CD4-positive, alpha-beta memory T cell (primary cell): ENCODE data around the gene DPPA2. TPM values are rescaled to one million over a fixed set of nuclear protein-coding genes. Genes with fewer than 3 reads are reported as not detected.

Source experiments
- CTCF ChIA-PET: fragments of 350-600 bp; sonication (Branson Sonifier 250); formaldehyde crosslinking; loops from one replicate; lab custom pipeline; 2021; ENCODE audit warnings: inconsistent platforms; ENCODE audit not compliant: partially characterized antibody; lab: Charles Lee
- POLR2A ChIA-PET: fragments of 350-600 bp; sonication (Branson Sonifier 250); formaldehyde crosslinking; loops from one replicate; lab custom pipeline; 2021; ENCODE audit not compliant: partially characterized antibody; lab: Charles Lee
- DNase-seq, 5 donors: peaks; one replicate each; pipeline versions ENCODE4 v3.0.0 to v3.0.0-alpha.2; 2020 to 2022; ENCODE audit warnings: mixed read lengths in 1 of 5
- H3K27ac ChIP-seq: one replicate; pipeline ENCODE4 v1.7.0; 2013; ENCODE audit warnings: low read depth, low read length
- H3K27me3 ChIP-seq: 2 replicates; pipeline ENCODE4 v1.7.0; 2013; ENCODE audit warnings: mild to moderate bottlenecking, low read length, moderate library complexity; ENCODE audit not compliant: insufficient read depth
- H3K36me3 ChIP-seq: 2 replicates; pipeline ENCODE4 v1.7.0; 2013; ENCODE audit warnings: mild to moderate bottlenecking, low read length, moderate library complexity; ENCODE audit not compliant: insufficient read depth
- H3K4me1 ChIP-seq: 2 replicates; pipeline ENCODE4 v1.7.0; 2013; ENCODE audit warnings: mild to moderate bottlenecking, low read length, moderate library complexity; ENCODE audit not compliant: insufficient read depth
- H3K4me3 ChIP-seq, 2 donors: one replicate each; pipeline ENCODE4 v1.7.0; 2013; ENCODE audit warnings: low read length in 2 of 2, mild to moderate bottlenecking in 1 of 2
- H3K9me3 ChIP-seq, 2 donors: one replicate each; pipeline ENCODE4 v1.7.0; 2013; ENCODE audit warnings: low read length in 2 of 2, control low read depth in 1 of 2; ENCODE audit not compliant: control insufficient read depth in 1 of 2
- H3K27ac Mint-ChIP-seq, 7 donors: one replicate each; pipeline ENCODE4 v1.8.0; 2020 to 2021; ENCODE audit warnings: mixed read lengths in 7 of 7, mild to moderate bottlenecking in 6 of 7, inconsistent platforms in 3 of 7, moderate library complexity in 3 of 7
- H3K27me3 Mint-ChIP-seq, 2 donors: one replicate each; pipeline ENCODE4 v1.8.0; 2020 to 2021; ENCODE audit warnings: mixed read lengths in 2 of 2
- H3K36me3 Mint-ChIP-seq, 2 donors: one replicate each; pipeline ENCODE4 v1.8.0; 2020 to 2021; ENCODE audit warnings: mixed read lengths in 2 of 2, inconsistent platforms in 1 of 2, mild to moderate bottlenecking in 1 of 2
- H3K4me1 Mint-ChIP-seq, 4 donors: one replicate each; pipeline ENCODE4 v1.8.0; 2020 to 2021; ENCODE audit warnings: mixed read lengths in 4 of 4, mild to moderate bottlenecking in 1 of 4
- H3K4me3 Mint-ChIP-seq, 8 donors: one replicate each; pipeline ENCODE4 v1.8.0; 2020 to 2021; ENCODE audit warnings: mixed read lengths in 8 of 8, mild to moderate bottlenecking in 7 of 8, moderate library complexity in 6 of 8, inconsistent platforms in 3 of 8
- H3K9me3 Mint-ChIP-seq, 8 donors: one replicate each; pipeline ENCODE4 v1.8.0; 2020 to 2021; ENCODE audit warnings: mixed read lengths in 8 of 8, mild to moderate bottlenecking in 5 of 8, inconsistent platforms in 3 of 8, moderate library complexity in 1 of 8
- intact Hi-C: fragments of 100-400 bp; cut with micrococcal nuclease; formaldehyde crosslinking; loops from one replicate; pipeline ENCODE4 v1.15.1; 2023
- polyA plus RNA-seq, 2 donors: library from polyadenylated mRNA; unstranded; fragments of 300-500 nt; fragmentation: Illumina TruSeq; gene quantifications; one replicate each; pipeline ENCODE4 v1.2.3, GENCODE V29; 2021
- total RNA-seq, 2 experiments: library from RNA; stranded (reverse); gene quantifications; one replicate each; pipeline ENCODE4 v1.2.3, GENCODE V29; 2021

DPPA2 gene
- total and polyA plus RNA-seq, 4 experiments from 2014 or later: not detected

DNA sequence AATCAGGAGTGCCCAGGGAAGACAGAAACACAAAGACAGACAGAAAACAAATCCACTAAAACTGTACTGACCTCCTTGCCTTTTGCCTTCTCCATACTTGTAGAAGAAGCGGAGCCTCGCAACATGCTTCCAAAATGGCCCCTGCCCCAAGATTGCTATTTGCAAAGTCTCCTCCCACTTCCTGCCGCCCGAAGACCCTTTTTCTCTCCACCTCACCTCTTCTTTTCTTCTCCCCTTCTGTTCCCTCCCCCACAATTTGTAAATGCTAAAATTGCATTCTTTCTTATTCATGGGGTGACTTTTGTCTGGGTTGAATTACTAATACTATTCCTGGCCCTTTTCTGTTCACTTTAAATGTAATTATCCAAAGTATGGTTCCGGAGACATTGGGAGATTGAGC is 21.1 kb upstream of the DPPA2 start, which contains the start of gene DPPA4:
TSS of gene DPPA4 (minus strand) at position 154 of the 400 bp plus-strand sequence. CDS start at position 125, 29 bp downstream.
- H3K36me3 ChIP-seq: no peaks in the 10 kb centered on the region
- Mint-ChIP-seq H3K9me3 (no peaks in the 10 kb centered on the region), H3K4me1 (peaks cover 4 to 16% (median 11%) of the 10 kb centered on the region in 4 donors), H3K27me3 (peaks cover 11 to 24% of the 10 kb centered on the region in 2 donors), H3K36me3 (no peaks in the 10 kb centered on the region), H3K27ac (peak within 1 kb of the TSS in 1 of 7 donors; percentile 28), H3K4me3 (peak within 1 kb of the TSS; percentile 0 to 80 (median 72))
- no peak for DNase-seq
- no peak within 1 kb of the TSS for H3K4me3 ChIP-seq
- peaks cover 3% of the 10 kb centered on the region for H3K4me1 ChIP-seq
- no peaks in the 10 kb centered on the region for H3K27me3 ChIP-seq
- POLR2A ChIA-PET: no interaction called here
- intact Hi-C loops: no loop called here
- H3K27ac ChIP-seq: no peak within 1 kb of the TSS
- CTCF ChIA-PET: no interaction called here
- no peaks in the 10 kb centered on the region for H3K9me3 ChIP-seq

DNA sequence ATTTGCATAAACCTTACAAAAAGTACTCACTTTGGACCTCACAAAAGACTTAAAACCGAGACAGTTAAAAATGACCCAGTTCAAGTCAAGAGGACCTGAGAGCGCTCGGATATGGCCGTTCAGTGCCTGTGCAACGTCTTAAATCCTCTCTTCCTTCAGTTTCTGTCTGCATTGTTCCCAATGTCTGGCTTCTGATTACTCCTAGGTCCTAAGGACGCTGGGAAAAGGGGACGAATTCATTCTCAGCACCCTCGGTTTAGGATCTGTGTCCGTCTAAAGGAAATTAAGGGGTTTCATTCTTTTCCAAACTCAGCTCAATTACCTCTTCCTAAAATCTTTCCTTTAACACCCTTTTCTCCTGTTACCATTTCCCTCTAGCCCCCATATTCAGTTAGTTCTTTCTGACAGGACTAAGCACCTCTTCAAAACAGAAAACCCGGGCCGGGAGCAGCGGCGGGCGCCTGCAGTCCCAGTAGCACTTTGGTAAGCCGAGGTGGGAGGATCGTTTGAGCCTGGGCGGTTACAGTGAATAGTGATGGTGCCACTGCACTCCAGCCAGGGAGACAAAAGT is 20.1 kb upstream of the DPPA2 start:
- ChIA-PET POLR2A (no interaction called here), CTCF (no interaction called here)
- Histone ChIP-seq H3K4me3 (no peak overlapping the region), H3K36me3 (no peaks in the 10 kb centered on the region), H3K4me1 (peaks cover 3% of the 10 kb centered on the region), H3K9me3 (no peaks in the 10 kb centered on the region), H3K27ac (no peak overlapping the region), H3K27me3 (no peaks in the 10 kb centered on the region)
- intact Hi-C loops: no loop called here
- H3K27me3 Mint-ChIP-seq: peaks cover 11 to 25% of the 10 kb centered on the region in 2 donors
- no peaks in the 10 kb centered on the region for H3K9me3 Mint-ChIP-seq
- no peak for DNase-seq
- H3K36me3 Mint-ChIP-seq: no peaks in the 10 kb centered on the region
- peaks cover 4 to 16% (median 11%) of the 10 kb centered on the region in 4 donors for H3K4me1 Mint-ChIP-seq
- peak overlapping the region in 1 of 7 donors; percentile 28 for H3K27ac Mint-ChIP-seq
- H3K4me3 Mint-ChIP-seq: peak overlapping the region; percentile 0 to 80 (median 72)

DNA sequence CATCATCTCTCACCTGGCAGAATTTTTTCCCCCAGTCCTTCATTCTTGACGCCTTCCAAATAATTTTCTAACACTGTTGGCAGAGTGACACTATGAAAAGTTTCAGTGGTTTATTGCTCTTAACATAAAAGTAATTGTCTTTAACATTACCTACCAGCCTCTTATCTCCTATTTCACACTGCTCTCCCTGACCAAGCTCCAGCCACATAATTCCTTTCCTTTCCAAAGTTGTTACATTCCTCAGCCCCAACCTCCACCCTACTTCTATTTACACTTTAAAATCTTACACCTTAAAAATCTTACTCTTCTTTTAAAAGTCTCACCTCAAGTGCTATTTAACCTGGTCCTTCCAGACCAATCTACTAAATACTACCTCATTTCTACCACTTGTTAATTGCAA is 18.3 kb upstream of the DPPA2 start:
- no peak overlapping the region for H3K4me3 ChIP-seq
- Mint-ChIP-seq H3K36me3 (no peaks in the 10 kb centered on the region), H3K4me1 (peaks cover 4 to 16% (median 11%) of the 10 kb centered on the region in 4 donors), H3K4me3 (no peak overlapping the region), H3K27me3 (peaks cover 11 to 25% of the 10 kb centered on the region in 2 donors), H3K9me3 (no peaks in the 10 kb centered on the region), H3K27ac (peak overlapping the region in 1 of 7 donors; percentile 17)
- no peak for DNase-seq
- no peak overlapping the region for H3K27ac ChIP-seq
- intact Hi-C loops: no loop called here
- H3K36me3 ChIP-seq: no peaks in the 10 kb centered on the region
- POLR2A ChIA-PET: no interaction called here
- H3K9me3 ChIP-seq: no peaks in the 10 kb centered on the region
- H3K4me1 ChIP-seq: peaks cover 3% of the 10 kb centered on the region
- H3K27me3 ChIP-seq: no peaks in the 10 kb centered on the region
- CTCF ChIA-PET: no interaction called here

DNA sequence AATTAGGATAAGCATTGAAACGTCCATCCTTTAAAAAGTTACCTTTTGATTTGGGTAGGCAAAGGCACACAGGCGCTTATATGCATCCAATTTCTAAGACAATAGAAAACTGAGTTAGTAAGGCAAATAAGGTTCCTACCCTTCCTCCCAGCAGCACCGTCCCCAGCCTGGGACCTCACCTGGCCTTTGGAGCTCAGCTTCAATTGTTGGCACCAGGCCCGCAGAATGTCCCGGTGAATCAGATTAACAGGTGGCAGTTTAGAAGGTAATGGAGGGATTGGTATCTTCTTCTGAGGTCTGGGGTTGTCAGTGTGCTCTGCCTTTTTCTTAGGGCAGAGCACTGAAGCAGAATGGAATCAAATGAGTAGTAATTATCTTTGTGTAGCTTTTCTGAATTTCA is 15.4 kb upstream of the DPPA2 start:
- no peak overlapping the region for H3K4me3 ChIP-seq
- H3K27me3 ChIP-seq: no peaks in the 10 kb centered on the region
- no peaks in the 10 kb centered on the region for H3K9me3 Mint-ChIP-seq
- peaks cover 5 to 16% of the 10 kb centered on the region in 2 donors for H3K27me3 Mint-ChIP-seq
- H3K27ac Mint-ChIP-seq: no peak overlapping the region
- no peaks in the 10 kb centered on the region for H3K9me3 ChIP-seq
- H3K36me3 ChIP-seq: no peaks in the 10 kb centered on the region
- H3K4me1 ChIP-seq: peaks cover 3% of the 10 kb centered on the region
- CTCF ChIA-PET: no interaction called here
- no peaks in the 10 kb centered on the region for H3K36me3 Mint-ChIP-seq
- H3K27ac ChIP-seq: no peak overlapping the region
- DNase-seq: no peak
- POLR2A ChIA-PET: no interaction called here
- intact Hi-C loops: no loop called here
- peaks cover 3 to 5% (median 5%) of the 10 kb centered on the region in 4 donors for H3K4me1 Mint-ChIP-seq
- no peak overlapping the region for H3K4me3 Mint-ChIP-seq

DNA sequence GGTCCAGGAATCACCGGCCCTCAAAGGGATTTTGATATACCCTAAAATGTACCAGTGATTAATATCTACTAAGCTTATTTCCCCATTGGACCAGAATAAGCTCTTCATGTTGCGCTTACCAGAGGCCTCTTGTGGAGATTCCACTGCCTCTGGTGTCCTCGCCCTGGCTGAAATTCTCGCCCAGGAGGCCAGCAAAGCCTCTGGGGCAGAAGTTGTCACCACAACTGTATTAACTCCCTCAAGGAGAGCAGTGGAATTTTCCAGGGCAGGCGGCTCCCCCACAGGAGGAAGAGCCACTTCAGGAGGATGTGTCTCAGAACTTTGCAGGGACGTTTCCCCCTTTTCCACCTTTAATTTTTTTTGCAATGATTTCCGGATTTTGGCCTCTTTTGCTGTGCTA is 14.1 kb upstream of the DPPA2 start:
- no peak overlapping the region for H3K27ac ChIP-seq
- H3K4me1 Mint-ChIP-seq: peaks cover 0 to 1% (median 0%) of the 10 kb centered on the region in 4 donors
- H3K36me3 Mint-ChIP-seq: no peaks in the 10 kb centered on the region
- no peaks in the 10 kb centered on the region for H3K9me3 ChIP-seq
- H3K27me3 ChIP-seq: no peaks in the 10 kb centered on the region
- no peak for DNase-seq
- H3K4me1 ChIP-seq: no peaks in the 10 kb centered on the region
- intact Hi-C loops: no loop called here
- H3K27ac Mint-ChIP-seq: no peak overlapping the region
- H3K27me3 Mint-ChIP-seq: peaks cover 3 to 10% of the 10 kb centered on the region in 2 donors
- H3K4me3 Mint-ChIP-seq: no peak overlapping the region
- H3K9me3 Mint-ChIP-seq: no peaks in the 10 kb centered on the region
- CTCF ChIA-PET: no interaction called here
- no peaks in the 10 kb centered on the region for H3K36me3 ChIP-seq
- POLR2A ChIA-PET: no interaction called here
- no peak overlapping the region for H3K4me3 ChIP-seq

DNA sequence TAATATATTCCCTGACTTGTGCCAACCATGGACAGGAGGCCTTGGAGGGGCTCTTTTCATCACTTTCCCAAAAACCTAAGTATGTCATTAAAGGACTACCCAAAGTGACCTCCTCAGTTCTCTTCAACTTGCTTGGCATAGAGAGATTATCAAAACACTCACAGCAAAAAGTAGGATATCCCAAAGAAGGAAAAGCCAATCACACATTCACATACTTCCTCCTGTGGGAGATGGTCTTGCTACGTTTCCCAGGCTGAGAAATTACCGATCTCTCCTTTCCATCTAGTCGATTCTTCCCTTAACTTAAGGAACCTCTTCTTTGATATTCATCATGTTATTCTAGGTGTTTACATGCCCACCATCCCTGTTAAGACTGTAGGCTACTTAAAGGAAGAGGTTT is 11.9 kb upstream of the DPPA2 start:
- POLR2A ChIA-PET: no interaction called here
- H3K4me1 Mint-ChIP-seq: no peaks in the 10 kb centered on the region
- no peaks in the 10 kb centered on the region for H3K36me3 Mint-ChIP-seq
- Histone ChIP-seq H3K36me3 (no peaks in the 10 kb centered on the region), H3K4me1 (no peaks in the 10 kb centered on the region), H3K27ac (no peak overlapping the region), H3K27me3 (no peaks in the 10 kb centered on the region), H3K4me3 (no peak overlapping the region), H3K9me3 (no peaks in the 10 kb centered on the region)
- no peak overlapping the region for H3K27ac Mint-ChIP-seq
- CTCF ChIA-PET: no interaction called here
- no peak overlapping the region for H3K4me3 Mint-ChIP-seq
- H3K9me3 Mint-ChIP-seq: no peaks in the 10 kb centered on the region
- DNase-seq: no peak
- peaks cover 1 to 4% of the 10 kb centered on the region in 2 donors for H3K27me3 Mint-ChIP-seq
- intact Hi-C loops: no loop called here

DNA sequence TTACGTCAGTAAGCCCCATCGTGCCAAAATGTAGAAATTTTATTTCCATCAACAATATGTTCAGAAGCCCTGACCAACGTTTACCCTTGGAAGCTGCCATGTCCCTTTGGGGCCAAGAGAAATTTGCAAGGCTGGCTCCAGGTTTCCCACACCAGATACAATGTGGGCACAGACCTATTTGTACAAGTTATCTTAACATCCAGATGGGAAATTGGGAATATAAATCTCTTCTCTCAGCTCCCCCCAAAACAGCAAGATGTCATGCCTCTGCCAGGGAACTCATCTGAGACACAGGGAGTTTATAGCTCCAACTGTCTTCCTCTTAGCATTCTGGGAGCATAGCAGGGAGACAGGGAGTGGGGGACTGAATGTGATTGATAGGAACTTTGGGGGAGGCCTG is 9.3 kb upstream of the DPPA2 start:
- no peak for DNase-seq
- Mint-ChIP-seq H3K4me3 (no peak overlapping the region), H3K36me3 (no peaks in the 10 kb centered on the region), H3K4me1 (no peaks in the 10 kb centered on the region), H3K9me3 (peaks cover 0 to 2% (median 0%) of the 10 kb centered on the region in 8 donors), H3K27me3 (peaks cover 0 to 1% of the 10 kb centered on the region in 2 donors), H3K27ac (no peak overlapping the region)
- CTCF ChIA-PET: no interaction called here
- POLR2A ChIA-PET: no interaction called here
- no peaks in the 10 kb centered on the region for H3K4me1 ChIP-seq
- H3K9me3 ChIP-seq: no peaks in the 10 kb centered on the region
- no peak overlapping the region for H3K27ac ChIP-seq
- H3K4me3 ChIP-seq: no peak overlapping the region
- H3K27me3 ChIP-seq: no peaks in the 10 kb centered on the region
- H3K36me3 ChIP-seq: no peaks in the 10 kb centered on the region
- intact Hi-C loops: no loop called here
